ENCODE measurements around the gene ARAP2.

The ARAP2 gene

GRCh38 chr4:36283912-36284465, 39.7 kb upstream of the ARAP2 start:
- no peak for TF ChIP-seq CTCF (IDR thresholded peaks at IDR 0.05; ENCODE audit: low read depth, low read length)
- no peak overlapping the region for H3K4me3 ChIP-seq (ENCODE audit: low read depth, low read length)

GRCh38 chr4:36282503-36283030, 38.3 kb upstream of the ARAP2 start:
- H3K4me3 ChIP-seq (ENCODE audit: low read depth, low read length): no peak overlapping the region
- no peak for TF ChIP-seq CTCF (IDR thresholded peaks at IDR 0.05; ENCODE audit: low read depth, low read length)

DNA sequence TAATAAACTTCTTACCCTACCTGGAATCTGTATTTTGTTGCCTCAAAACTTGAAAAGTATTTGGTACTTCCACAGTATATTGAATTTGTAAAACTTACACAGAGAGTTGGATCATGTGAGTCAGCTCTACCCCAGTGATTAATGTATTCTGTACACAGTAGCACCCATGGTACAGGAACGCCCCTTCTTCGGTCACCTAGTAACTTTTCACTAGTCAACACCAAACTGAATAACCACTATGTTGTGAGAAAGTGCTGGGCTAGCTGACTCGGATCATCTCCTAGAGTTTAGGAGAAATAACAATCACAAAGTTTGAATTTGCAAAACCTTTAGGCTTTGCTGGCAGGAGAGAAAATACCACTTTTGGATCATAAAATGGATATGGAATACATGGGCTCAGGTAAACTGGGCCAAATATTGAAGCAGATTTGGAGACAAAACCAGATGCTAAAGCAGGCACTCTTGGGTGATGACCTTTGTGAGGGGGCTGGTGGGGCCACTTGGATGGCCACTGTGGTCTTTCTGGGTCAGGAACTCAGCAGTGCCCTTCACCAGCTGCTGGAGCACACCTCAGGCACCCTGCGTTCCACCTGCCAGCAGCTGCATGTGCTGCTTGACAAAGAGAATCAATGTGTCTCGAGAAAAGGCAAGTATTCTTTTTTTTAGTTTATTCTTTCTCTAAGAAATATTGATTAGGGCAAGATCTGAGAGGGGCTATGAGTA, 37.2 kb upstream of the ARAP2 start, which contains the start of gene DTHD1:
Gene DTHD1, plus strand, starts transcription at position 233 of the 723 bp plus-strand sequence. Its CDS starts 143 bp downstream, at position 376.
- TF ChIP-seq CTCF (IDR thresholded peaks at IDR 0.05; ENCODE audit: low read depth, low read length): no peak
- H3K4me3 ChIP-seq (ENCODE audit: low read depth, low read length): no peak within 1 kb of the TSS

DNA sequence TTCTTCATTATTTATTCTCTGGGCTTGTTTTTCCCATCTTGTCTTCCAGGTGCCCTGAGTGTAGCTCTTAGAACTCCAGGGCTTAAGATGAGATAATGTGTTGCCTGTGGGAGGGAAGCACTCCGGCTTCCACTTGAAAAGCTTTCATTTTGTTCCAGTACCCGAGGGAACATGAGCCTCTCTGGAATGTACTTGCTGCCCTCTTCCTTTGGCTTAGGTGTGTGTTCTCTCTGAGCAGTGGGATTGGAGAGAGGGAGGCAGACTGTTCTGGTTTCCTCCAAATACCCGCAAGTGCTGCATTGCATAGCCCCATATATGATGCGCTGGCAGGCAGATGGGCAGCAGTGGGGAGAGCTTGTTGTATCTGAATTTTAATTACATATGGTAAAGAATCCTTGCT, 36.2 kb upstream of the ARAP2 start:
- no peak for TF ChIP-seq CTCF (IDR thresholded peaks at IDR 0.05; ENCODE audit: low read depth, low read length)

GRCh38 chr4:36278789-36279188, 34.5 kb upstream of the ARAP2 start:
- H3K4me3 ChIP-seq (ENCODE audit: low read depth, low read length): no peak overlapping the region
- TF ChIP-seq CTCF (IDR thresholded peaks at IDR 0.05; ENCODE audit: low read depth, low read length): no peak

More for the DNA sequence above, 36.2 kb upstream of the ARAP2 start:
- no peak overlapping the region for H3K4me3 ChIP-seq (ENCODE audit: low read depth, low read length)

DNA sequence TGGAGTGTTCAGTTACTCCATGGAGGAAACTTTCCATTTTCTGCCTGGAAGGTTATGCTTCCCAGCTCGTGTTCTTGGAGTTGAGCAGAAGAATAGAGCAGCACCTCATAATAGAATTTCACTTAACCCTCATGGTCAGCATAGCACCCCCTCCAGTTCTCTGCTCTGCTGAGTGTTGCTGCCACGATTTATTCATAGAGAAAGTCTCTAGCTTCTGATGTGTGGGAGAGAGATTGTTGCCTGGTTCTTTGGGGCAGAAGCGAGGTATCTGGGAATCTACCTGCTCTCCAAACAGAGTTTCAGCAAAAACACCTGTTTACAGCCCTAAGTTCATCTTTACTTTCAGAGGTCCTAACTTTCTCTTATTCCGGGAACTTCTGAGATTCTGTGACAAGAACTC, 33.2 kb upstream of the ARAP2 start:
- no peak overlapping the region for H3K4me3 ChIP-seq (ENCODE audit: low read depth, low read length)
- no peak for TF ChIP-seq CTCF (IDR thresholded peaks at IDR 0.05; ENCODE audit: low read depth, low read length)

DNA sequence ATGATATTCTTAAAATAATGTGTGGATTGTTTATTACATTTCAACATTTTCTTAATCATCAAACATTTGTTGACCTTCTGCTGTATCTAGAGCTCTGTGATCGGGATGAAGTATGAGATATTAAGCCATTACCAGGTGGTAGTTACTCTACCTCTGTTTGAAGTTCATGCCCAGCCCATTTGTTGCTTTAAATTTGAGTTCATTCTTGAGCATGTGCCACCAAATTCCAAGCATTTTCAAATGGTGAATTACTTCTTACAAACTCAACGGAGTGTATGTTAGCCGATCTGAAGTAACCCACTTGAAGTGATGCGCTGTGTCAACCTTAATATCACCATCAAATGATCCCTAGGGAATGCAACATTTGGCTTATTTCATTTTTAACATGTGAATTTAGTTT, 29.8 kb upstream of the ARAP2 start:
- no peak for TF ChIP-seq CTCF (IDR thresholded peaks at IDR 0.05; ENCODE audit: low read depth, low read length)

More for the DNA sequence above, 29.8 kb upstream of the ARAP2 start:
- no peak overlapping the region for H3K4me3 ChIP-seq (ENCODE audit: low read depth, low read length)
